HG03558 (cell line): ENCODE measurements around the gene ACADM.
"Not testable (repeated sequence)": the region's sequence is repeated elsewhere in the genome, so short reads cannot be mapped to it uniquely, and the experiment has no call there.

Experiments used
- ATAC-seq: cut with Tn5 transposase; IDR thresholded peaks from one replicate; pipeline ENCODE4 v1.9.1; 2021; ENCODE audit warnings: moderate number of reproducible peaks; ENCODE audit not compliant: unreplicated experiment; ENCODE audit errors: extremely low read depth

The ACADM gene

DNA sequence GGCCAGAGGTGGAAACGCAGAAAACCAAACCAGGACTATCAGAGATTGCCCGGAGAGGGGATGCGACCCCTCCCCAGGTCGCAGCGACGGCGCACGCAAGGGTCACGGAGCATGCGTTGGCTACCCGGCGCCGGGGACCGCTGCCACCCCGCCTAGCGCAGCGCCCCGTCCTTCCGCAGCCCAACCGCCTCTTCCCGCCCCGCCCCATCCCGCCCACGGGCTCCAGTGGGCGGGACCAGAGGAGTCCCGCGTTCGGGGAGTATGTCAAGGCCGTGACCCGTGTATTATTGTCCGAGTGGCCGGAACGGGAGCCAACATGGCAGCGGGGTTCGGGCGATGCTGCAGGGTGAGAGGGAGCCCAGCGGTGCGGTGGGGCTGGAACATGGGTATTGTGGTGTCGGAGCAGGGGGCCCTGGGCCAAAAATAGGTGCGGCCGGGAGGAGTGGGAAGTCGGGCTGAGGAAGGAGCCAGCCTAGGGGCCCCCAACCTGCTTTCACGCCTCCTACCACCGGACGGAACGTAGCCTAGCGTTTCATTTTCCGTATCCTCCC, at the start of gene ACADM:
ACADM (plus strand) TSS at position 238 of the 551 bp plus-strand sequence; CDS start at position 317, 79 bp downstream.
- peak; percentile 71 for ATAC-seq

DNA sequence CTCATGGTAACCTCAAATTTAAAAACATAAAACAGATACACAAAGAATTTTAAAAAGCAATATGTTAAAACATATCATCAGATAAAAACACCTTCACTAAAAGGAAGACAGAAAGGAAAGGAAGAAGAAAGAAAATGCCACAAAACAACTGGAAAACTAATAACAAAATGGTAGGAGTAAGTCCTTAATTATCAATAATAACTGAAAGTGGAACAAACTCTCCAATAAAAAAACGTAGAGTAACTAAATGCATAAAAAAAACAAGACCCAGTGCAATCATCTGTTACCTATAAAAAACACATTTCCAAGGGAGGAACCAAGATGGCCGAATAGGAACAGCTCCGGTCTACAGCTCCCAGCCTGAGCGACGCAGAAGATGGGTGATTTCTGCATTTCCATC, 47.1 kb upstream of the ACADM start:
- ATAC-seq = no peak

DNA sequence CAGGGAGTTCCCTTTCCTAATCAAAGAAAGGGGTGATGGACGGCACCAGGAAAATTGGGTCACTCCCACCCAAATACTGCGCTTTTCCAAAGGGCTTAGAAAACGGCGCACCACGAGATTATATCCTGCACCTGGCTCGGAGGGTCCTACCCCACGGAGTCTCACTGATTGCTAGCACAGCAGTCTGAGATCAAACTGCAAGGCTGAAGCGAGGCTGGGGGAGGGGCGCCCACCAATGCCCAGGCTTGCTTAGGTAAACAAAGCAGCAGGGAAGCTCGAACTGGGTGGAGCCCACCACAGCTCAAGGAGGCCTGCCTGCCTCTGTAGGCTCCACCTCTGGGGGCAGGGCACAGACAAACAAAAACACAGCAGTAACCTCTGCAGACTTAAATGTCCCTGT, 46.5 kb upstream of the ACADM start:
- not testable (repeated sequence) for ATAC-seq

DNA sequence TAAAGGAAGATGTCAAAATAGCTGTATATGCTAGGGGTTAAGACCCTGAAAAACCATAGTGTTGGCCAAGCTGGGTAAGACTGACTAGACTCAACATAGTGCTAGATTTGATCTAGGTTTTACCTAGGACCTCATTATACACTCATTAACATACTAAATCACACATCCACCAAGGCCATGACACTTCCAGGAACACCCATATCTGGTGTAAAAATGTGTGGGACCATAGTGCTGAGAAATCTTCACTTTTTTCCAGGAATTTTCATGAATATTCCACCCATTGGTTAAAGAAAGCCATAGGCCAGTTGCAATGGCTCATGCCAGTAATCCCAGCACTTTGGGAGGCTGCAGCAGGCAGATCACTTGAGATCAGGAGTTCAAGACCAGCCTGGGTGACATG, 34.0 kb upstream of the ACADM start:
- no peak for ATAC-seq

DNA sequence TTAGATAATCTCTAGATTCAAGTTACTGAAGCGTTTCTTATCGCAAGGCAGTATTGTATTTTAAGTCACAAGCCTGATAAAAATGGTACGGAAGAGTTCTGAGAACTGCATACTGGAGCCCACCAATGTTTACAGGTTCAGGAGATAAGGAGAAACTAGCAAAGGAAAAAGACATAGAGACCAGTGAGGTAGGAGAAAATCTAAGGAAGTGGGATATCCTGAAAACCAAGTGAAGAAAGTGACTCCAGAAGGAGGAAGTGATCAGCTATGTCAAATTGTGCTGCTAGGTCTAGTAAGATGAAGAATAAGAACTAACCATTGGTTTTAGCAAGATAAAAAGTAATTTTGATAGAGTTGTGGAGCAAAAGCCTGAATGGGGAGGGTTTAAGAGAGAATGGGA, 31.0 kb upstream of the ACADM start:
- no peak for ATAC-seq

DNA sequence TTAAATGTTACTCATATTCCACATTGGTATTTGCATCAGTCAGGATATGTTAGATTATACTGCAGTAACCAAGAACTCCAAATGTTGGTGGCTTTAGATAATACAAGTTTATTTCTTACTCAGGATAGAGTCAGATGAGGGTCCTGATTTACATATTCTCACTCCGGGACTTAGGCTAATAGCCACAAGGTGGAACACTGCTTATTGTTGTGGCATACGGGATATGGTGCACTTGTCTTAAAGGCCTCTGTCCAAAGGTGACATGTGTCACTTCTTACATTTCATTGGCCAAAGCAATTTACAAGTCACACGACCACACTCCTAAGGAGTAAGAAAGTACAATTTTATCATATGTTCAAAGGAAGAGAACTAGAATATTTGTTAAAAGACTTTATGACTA, 28.5 kb upstream of the ACADM start:
- ATAC-seq = no peak

DNA sequence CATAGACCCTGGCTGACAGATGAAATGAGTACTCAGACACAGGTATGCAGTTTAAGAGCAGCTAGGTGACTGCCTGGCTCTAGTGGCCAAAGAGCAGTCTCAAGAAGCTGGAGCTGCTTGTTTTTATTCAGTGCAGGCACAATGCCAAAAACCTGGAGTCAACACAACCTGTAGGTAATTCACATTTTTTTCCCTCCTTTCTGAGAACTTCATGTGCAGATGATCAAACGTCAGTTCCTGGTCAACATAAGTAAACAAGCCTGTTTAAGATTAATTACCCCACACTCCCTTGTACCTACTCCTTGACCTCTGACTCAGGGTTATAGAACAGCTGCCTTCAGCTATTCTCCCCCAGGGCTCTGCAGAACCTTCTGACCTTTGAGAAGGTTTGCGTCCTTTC, 17.3 kb upstream of the ACADM start:
- no peak for ATAC-seq

DNA sequence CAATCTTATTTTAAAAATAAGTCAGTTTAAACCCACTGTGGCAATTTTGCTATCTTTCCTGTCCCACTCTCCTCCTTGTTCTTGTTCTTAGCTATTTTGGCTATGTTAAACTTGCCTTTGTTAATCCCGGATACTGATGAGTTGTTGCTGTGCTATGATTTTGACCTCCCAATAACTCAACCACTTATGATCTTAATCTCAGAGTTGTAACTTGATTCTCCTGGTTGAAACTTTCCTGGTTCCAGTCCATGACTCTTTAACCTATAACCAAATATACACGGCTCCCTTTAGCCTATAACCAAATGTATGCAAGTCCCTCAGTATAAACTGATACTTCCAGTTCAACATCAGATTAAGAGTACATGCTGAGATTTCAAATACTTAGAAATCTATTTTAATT, 15.6 kb upstream of the ACADM start:
- ATAC-seq = no peak

DNA sequence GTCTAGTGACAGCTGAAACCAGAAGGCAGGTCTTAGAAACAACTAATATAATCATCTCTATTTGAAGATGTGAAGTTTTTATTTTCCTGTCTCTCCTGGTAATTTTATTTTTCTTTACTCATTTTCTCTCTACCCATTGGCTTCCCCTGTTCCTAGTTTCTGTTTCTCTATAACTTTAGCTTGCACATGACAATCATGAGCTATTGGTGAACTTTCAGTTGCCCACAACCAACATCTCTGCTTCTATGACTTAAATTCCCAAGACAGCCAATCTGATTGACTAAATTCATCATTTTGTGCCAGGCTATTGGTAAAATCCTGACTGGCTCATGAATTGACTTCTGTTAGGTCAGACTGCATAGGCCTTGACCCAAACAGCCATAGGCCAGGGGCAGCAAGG, 13.7 kb upstream of the ACADM start:
- ATAC-seq = no peak

DNA sequence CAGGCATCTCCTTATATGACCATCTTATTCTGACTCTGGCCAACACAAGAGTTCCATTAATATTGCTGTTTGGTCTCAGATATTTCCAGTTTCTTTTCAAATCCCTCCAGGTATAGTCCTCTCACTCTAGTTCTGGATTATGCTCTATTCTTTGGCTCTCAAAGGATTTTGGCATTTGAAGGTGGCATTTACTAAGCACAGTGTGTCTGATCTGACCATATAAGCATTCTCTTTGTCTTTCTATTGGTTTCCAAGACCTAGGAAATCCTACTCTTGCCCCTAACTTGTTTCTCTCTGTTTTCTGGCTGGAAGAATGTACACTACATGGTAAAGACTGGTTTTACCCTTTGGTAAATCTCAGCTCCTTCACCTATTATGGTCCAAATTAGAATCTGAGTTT, 12.7 kb upstream of the ACADM start:
- no peak for ATAC-seq

DNA sequence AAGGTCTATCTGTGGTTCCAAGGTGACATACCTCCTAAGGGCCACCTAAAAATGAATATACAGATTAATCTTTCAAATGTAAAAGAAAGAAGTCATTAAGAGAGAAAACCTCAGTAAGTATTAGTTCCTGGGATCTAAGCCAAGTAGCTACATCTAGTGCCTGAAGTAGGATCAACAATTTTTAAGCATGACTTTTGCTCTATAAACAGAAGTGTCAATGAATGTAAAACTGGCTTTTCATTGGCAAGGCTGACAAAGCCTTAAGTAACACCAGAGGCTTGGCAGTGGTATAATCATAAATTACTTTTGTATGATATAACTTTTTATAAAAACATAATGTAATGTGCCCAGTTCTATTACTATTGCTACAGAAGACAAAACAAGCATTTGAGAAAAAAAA, 12.2 kb upstream of the ACADM start:
- ATAC-seq = no peak

DNA sequence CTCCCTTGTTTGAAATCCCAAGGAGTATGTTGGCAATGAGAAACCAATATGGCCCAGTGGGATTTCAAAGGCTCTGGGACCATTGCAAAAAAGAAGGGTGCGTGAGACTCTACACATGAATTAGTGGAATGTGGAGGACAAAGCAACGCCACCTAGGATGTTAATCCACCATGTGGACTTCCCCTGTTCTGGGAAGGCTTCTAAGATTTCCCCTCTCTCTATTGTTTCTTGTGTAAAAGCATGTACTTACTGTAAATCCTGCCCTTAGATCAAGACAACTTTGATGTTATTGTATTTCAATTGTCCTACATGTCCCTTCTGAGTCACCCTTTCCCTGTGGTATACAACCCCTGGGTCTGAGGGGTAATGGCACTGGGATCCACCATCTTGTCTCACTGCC, 4.7 kb upstream of the ACADM start:
- no peak for ATAC-seq

DNA sequence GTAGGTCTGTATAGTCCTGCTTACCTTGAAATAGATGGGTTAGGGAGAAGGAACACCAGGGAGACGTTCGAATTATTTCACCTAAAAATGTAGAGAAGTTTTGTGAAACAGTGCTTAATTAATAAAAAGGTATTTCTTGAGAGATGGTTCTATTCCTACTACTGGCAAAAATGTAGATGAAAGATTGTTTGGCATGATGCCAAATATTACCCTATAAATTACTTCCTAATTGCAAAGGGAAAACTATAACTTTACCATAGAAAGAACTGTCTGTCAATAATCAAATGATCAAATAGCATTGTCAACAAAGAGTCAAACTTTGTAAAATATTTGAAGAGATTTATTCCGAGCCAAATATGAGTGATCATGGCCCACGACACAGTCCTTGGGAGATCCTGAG, 4.2 kb upstream of the ACADM start:
- no peak for ATAC-seq

DNA sequence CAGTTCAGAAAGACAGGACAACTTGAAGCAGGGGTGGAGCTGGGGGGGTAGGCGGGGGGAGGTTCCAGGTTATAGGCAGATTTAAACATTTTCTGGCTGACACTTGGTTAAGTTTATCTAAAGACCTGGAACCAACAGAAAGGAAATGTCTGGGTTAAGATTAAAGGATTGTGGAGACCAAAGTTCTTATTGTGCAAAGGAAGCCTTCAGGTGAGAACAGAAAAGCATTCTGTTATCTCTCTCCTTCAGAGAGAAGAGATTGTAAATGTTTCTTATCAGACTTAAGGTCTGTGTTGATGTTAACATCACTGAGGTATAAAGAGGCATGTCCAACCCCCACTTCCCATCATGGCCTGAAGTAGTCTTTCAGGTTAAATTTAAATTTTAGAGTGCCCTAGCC, 3.7 kb upstream of the ACADM start:
- ATAC-seq = no peak

DNA sequence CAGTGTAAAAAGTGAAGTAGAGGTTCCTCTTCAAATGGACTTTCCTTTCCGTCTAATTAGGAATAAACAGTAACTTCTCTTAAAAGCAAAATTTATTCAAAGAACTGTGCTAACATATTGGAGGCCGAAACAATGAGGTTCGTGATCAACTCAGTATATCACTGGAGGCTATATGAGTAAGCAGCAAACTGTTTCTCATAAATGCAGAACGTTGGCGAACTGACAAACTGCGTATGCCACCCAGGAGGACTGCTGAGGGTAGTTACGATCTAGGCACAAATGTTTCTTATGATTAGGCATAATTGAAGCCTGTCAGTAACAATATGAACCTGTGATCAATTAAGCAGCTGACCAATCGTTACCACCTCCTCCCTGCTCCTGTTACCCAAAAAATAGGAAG, 2.3 kb upstream of the ACADM start:
- ATAC-seq = not testable (repeated sequence)

DNA sequence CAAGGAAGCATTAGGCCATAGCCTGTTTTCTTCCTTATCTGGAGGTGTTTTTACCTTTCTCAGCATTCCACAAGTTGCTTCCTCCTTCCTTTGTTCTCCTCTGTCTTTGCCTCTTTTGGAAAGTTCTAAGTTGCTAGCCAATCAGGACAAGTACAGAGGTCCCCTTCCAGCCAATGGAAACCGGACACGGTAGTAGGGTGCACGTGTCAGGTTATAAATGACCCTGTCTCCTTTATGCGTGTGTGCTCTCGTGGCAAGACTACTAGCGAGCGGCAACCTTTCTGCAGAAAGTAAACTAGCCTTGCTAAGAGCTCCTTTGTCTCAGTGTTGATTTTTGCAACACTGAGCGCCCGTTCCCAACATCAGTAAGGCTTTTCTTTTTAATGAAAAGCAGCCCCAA, 1.5 kb upstream of the ACADM start:
- no peak for ATAC-seq

DNA sequence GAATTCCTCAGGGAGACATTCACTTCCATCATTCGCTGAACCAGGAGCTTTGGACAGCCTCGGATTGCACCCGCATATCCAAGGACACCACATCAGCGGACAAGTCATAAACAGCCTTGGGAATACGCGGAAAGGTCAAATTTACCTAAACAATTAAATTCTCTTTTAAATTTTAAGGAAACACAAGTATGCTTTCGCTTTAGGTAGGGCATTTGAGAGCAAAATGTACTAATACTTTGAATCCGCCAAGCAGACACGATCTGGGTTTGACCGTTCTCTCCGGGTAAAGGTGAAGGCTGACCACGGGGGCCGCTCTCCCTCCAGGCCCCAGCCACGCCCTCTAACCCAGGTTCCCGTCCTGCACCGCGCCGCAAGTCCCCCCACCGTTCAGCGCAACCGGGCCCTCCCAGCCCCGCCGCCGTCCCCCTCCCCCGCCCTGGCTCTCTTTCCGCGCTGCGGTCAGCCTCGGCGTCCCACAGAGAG, 479 bp upstream of the ACADM start:
- peak; percentile 51 for ATAC-seq

DNA sequence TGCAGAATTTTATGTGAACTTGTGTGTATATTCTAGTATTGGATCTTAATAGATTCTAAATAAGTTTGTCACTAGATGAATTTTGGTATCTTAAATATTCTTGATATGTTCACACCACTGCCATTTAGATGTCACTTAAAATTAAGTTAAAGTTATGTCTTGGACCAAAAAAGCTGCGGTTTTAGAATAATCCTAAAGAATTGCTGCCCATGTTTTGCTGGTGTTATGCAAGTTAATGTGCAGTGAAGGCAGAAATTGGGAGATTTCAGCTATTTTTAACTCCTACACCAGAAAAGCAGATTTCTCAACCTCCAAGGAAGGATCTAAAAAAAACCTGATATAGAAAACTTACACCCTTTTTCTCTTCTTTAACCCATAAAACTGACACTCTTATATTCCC, 757 bp downstream of the ACADM start:
- ATAC-seq = no peak

DNA sequence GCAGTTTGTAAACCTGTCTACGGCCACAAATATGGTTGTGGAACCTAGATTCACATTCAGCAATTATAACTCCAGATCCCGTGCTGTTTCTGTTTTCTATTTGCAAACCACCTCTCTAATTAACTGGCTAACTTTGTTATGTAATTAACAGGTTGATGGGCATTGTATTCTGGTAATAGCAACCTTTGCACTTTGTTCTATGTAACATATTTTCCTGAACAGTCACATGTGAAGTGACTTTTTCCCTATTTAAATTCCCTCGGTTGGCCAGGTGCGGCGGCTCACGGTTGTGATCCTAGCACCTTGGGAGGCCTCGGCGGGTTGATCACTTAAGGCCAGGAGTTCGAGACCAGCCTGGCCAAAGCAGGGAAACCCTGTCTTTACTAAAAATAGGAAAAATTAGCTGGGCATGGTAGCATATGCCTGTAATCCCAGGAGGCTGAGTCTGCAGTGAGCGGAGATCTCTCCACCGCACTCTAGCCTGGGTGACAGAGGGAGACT, 1.4 kb downstream of the ACADM start:
- no peak for ATAC-seq

DNA sequence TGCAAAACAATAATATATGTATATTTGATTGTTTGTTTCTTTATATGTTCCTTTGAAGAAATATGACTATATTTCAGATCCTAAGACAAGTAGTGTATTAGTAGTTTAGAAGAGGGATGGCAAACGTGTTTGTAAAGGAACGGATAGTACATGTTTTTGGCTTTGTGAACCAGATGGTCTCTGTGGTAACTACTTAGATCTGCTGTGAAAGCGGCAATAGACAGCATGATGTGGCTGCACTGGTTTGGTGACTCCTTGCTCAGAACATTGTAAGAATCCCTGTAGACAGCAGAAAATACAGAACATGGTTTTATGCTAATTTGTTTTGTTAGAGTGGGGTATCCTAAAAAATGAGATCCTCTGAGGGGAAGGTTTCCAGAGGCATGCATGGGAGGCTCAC, 3.1 kb downstream of the ACADM start:
- ATAC-seq = no peak

DNA sequence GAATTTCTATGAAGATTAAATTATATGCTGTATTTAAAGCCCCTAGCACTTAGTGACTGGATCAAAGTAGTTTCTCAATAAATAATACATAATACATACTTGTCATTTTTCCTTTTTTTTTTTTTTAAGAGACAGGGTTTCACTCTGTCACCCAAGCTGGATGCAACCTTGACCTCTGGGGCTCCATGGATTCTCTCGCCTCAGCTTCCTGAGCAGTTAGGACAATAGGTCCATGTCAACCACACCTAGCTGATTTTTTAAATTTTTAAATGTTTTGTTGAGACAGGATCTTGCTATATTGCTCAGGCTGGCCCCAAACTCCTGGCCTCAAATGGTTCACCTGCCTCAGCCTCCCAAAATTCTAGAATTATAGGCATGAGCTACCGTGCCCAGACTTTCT, 5.9 kb downstream of the ACADM start:
- ATAC-seq = no peak

DNA sequence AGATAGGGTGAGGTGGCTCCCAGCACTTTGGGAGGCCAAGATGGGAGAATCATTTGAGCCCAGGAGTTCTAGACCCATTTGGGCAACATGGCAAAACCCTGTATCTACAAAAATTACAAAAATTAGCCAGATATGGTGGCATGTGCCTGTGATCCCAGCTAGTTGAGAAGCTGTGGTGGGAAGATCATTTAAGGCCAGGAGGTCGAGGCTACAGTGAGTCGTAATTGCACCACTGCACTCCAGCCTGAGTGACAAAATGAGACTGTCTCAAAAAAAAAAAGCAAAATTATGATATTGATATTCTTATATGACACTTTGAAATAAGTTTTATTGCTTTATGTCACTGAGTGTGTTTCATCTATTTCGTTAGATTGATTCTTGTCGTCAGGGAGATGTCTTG, 7.4 kb downstream of the ACADM start:
- ATAC-seq = no peak

DNA sequence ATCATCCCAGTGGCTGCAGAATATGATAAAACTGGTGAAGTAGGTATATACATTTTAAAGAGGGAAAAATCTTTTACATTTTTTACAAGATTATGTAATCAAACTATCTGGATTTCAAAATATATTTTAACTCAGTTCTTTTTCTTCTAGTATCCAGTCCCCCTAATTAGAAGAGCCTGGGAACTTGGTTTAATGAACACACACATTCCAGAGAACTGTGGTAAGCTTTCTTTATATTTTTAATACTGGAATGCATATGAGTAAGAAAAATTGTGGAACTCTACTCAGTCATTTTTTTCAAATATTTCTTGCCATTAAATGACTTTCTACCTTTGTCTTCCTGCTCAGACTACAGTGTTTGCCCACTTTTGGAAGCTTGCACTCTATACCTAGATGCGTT, 8.2 kb downstream of the ACADM start:
- no peak for ATAC-seq
